GM19193 (cell line): ENCODE data around the gene PCBP2.

Source experiments
- POLR2A ChIP-seq: IDR thresholded peaks from 4 replicates; pipeline ENCODE4 v1.6.1; 2011; ENCODE audit not compliant: insufficient read depth, insufficient read length; ENCODE audit errors: extremely low read depth

The PCBP2 gene

DNA sequence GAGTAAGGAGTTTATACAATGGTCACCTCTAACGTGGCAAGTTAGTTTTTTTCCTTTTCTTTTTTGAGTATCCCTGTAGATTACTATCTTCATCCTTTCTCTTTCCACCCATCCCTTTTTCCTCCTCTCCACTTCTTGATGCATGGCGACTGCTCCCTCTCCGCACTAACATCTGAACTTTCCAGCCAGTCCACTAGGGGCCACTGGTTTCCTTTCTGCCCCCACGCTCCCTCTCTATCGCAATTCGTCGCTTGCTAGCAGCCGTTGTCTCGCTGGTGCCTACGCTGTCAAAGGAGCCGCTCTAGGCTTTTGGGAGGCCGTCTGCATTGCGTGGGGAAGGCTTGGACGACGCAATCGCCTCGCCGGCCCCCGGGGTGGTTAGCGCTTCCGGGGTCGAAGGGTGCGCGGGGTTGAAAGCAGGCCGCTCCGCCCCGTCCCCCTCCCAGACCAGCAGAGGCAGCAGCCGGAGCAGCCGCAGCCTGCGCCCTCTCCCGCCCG lies at the start of gene PCBP2:
TSS of gene PCBP2 (plus strand) at position 442 of the 498 bp plus-strand sequence. CDS start 2,699 bp downstream, outside the sequence.
- peak; percentile 89 for TF ChIP-seq POLR2A

DNA sequence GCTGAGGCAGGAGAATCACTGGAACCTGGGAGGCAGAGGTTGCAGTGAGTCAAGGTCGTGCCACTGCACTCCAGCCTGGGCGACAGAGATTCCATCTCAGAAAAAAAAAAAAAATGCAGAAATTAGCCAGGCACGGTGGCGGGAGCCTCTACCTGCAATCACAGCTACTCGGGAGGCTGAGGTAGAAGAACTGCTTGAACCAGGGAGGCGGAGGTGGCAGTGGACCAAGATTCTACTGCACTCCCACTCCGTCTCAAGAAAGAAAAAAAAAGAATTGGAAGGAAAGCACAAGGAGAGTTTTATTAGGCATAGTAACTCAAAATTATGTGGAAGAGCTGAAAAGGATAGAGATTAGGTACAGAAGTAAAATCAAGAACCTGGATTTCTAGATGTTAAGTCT lies 49.0 kb upstream of the PCBP2 start:
- no peak for TF ChIP-seq POLR2A

DNA sequence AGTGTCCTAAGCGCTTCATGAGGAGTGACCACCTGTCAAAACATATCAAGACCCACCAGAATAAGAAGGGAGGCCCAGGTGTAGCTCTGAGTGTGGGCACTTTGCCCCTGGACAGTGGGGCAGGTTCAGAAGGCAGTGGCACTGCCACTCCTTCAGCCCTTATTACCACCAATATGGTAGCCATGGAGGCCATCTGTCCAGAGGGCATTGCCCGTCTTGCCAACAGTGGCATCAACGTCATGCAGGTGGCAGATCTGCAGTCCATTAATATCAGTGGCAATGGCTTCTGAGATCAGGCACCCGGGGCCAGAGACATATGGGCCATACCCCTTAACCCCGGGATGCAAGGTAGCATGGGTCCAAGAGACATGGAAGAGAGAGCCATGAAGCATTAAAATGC lies 41.0 kb upstream of the PCBP2 start:
- TF ChIP-seq POLR2A: no peak

DNA sequence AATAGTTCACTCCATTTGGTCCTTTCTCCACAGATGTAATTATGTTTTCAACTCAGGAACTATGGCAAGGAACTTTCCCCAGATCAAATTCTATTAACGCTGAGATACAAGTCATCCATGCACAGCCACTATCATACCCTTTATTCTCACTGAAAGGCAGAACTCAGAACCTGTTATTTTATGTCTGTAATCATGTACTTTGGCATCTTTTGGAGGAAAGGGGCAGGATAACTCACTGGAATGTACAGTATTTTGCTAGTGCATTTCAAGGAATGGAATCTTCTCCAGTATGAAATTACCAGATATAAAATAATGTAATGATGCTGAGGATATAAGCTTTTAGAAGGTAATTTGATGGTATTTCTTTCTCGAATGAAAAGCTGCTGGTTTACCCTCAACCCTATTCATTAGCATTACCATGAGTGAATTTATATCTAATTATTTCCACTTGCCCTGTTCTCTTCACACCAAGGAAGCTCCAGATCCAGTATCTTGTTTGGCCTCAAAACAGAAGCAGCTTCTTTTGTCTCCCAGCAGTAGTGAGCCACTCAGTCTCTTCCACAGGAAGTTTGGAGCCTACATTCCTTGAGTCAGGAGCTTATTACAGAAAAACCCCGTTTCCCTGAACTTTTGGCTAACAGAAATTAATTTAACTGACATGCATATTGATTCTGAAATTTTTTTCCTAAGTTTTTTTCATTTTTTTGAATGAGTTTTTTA lies 38.3 kb upstream of the PCBP2 start:
- TF ChIP-seq POLR2A: no peak

DNA sequence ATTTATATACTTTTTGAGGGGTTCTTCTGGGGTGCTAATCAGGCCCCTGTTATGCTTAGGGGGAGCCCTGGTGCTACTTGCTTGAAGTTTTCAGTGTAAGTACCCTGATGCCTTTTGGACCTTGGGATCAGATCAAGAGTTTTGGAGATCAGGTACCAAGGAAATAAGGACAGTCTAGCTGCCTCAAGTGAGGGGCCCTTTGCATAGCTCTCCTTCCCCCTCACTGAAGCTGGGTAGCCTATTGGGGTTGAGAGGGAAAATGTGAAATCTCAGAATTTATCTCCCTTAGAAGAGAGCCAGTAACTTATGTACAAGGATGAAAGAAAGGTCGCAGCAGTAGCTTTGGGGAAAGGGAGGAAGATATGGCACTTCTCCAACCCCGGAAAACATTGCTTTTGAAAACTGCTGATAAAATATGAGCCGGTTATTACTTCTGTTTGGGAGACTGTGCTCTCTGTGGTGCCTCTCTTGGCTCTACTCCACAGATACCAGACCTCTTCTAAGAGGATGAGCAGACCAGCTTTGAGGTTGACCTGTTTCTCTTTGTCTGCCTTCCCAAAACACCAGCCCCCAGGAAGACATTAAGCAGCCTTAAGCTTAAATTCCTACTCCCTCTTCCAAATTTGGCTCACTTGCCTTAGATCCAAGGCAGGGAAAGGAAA lies 37.0 kb upstream of the PCBP2 start:
- no peak for TF ChIP-seq POLR2A

DNA sequence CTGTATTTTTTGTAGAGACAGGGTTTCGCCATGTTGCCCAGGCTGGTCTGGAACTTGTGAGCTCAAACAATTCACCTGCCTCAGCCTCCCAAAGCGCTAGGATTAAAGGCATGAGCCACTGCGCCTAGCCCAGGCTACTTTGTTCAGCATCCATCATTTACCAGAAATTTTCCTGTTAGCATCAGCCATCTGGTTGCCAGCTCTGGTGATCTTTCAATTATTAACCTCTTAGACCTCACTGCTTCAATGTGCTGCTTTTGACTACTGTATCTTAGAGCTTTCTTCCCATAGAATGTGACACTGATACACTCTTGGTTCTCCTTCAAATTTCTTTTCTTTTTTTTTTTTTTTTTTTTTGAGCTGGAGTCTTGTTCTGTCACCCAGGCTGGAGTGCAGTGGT lies 33.7 kb upstream of the PCBP2 start:
- TF ChIP-seq POLR2A: no peak

DNA sequence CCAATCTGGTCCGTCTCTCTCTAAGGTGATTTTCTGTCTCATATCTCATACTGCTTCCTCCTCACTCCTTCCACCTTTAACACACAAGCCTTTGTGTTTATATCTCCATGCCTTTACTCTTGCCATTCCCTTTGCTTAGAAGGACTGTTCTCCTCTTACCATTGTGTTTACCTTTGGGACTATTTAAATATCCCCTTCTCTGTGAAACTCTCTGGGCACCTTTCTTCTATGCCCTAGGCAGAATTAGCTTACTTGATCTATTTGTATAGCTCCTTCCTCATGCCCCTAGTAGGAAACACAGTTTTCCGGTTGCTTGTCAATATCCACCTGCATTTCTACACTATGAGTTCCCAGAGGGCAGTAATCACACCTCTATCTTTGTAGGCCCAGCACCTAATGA lies 32.1 kb upstream of the PCBP2 start:
- TF ChIP-seq POLR2A: no peak

DNA sequence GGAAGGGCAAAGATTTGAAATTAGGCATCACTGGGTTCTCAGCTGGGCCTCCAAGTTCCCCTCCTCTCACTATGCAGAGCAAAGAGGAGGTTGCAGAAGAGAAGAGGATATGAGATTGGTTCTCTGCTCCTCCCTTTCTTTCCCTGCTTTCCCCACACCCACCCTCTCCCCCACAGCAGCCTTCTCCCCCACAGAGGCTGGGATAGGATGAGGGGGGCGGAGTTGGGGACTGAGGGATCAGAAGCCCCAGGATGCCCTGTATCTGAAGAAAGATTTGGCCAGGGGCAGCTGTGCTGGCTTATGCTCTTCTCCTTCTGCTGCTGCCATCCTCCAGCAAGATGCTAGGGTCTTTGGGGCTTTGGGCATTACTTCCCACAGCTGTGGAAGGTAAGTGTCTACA lies 28.3 kb upstream of the PCBP2 start, which contains the start of gene AMHR2:
TSS of gene AMHR2 (plus strand) at position 259 of the 400 bp plus-strand sequence. CDS start at position 339, 80 bp downstream.
- no peak for TF ChIP-seq POLR2A

DNA sequence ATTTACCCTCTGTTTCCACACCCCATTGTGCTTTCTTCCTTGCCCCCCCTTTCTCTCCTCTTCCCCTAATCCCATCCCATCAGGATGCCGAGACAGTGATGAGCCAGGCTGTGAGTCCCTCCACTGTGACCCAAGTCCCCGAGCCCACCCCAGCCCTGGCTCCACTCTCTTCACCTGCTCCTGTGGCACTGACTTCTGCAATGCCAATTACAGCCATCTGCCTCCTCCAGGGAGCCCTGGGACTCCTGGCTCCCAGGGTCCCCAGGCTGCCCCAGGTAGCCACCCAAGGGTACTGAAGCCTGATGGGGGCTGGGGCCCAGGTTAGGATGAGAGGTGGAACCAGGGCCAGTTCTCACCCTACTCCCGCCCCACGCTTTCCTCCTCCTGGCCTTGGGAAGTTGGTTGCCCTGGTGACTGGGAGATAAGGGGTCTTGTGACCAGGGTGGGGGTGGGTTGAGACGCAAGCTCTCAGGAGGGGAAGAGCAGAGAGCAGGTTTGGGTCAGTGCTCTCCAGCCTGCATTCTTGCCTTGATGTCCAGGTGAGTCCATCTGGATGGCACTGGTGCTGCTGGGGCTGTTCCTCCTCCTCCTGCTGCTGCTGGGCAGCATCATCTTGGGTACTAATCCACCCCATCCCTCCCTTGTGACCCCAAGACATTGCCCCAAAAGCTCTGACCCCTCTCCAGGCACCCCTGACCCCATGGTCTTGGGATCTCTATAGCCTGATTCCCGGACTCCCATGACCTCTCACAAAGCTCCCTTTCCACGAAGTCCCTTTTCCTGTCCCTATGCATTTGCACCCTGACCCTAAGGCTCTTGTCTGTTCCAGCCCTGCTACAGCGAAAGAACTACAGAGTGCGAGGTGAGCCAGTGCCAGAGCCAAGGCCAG lies 27.0 kb upstream of the PCBP2 start:
- TF ChIP-seq POLR2A: no peak

DNA sequence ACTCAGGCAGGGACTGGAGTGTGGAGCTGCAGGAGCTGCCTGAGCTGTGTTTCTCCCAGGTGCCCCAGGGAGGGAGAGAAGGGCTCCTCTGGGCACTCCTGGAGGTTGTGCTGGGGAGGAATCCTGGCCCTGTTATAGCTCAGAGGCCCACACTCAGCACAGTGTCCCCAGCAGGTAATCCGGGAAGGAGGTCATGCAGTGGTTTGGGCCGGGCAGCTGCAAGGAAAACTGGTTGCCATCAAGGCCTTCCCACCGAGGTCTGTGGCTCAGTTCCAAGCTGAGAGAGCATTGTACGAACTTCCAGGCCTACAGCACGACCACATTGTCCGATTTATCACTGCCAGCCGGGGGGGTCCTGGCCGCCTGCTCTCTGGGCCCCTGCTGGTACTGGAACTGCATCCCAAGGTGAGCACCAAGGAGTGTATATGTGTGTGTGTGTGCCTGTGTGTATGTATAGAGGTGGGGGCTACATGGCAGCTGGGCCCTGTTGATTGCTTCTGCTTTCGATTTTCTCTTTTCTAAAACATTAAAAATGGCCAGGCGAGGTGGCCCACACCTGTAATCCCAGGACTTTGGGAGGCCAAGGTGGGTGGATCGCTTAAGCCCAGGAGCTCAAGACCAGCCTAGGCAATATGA lies 26.3 kb upstream of the PCBP2 start:
- no peak for TF ChIP-seq POLR2A

DNA sequence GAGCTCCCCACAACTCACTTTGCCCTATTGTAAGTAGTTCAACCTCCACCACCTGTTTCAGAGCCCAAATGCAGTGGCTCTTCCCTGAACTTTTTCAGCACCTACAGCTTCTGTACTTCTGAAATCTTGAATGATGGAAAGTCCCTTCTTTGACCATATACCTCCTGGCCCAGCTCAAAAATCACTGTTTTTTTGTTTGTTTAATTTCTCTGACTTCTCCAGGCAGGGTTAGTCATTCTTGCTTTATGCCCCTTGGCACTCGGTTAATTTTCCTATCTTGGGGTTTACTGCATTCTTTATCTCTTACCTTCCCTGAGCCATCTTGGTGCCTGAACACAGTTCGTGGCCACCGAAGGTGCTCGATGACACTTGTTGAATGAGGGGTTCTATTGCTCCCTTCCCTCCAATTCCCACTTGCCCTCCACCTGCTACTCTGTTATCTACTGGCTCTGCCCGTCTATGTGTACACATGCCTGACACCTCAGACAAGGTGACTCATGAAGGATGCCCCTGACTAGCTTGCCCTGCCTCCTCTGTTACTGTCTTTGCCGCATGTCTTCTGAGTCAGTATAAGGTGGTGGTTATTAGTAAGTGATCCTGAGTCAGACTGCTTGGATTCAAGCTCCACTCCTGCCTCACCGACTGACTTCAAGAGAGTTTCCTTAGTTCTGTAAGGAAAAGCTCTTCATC lies 23.9 kb upstream of the PCBP2 start:
- no peak for TF ChIP-seq POLR2A

DNA sequence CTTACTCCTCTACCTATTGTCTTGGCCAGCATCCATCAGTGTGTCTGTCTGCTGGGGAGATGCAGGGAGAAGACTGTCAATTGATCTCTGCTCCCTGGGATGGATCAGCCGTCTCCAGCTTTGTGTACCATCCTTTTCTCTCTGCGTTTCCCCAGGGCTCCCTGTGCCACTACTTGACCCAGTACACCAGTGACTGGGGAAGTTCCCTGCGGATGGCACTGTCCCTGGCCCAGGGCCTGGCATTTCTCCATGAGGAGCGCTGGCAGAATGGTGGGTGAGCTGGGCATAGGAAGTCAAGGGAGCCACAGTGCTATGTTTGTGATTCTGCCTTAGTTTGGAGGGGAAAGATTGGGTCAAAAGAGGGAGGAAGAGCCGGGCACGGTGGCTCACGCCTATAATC lies 23.2 kb upstream of the PCBP2 start:
- TF ChIP-seq POLR2A: no peak

DNA sequence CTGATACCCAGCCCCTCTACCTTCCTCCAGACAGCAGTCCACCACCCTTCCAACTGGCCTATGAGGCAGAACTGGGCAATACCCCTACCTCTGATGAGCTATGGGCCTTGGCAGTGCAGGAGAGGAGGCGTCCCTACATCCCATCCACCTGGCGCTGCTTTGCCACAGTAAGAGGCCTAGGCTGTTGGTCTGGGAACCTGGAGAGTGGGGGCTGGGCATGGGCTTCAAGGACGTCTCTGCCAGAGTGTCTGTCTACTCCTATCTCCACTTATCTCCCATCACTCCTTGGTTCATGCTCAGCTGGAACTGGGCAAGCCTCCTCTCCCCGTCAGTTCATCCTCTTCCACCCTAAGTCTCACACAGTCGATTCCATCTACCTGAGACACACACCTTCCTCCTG lies 21.8 kb upstream of the PCBP2 start:
- TF ChIP-seq POLR2A: no peak

DNA sequence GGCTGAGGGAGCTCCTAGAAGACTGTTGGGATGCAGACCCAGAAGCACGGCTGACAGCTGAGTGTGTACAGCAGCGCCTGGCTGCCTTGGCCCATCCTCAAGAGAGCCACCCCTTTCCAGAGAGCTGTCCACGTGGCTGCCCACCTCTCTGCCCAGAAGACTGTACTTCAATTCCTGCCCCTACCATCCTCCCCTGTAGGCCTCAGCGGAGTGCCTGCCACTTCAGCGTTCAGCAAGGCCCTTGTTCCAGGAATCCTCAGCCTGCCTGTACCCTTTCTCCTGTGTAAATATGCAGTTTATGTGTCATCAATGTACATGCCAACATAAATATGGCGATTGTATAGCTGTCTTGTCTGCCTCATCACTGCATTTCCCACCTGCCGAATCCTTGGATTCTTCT lies 20.7 kb upstream of the PCBP2 start:
- TF ChIP-seq POLR2A: no peak
